Measurements from ENCODE around the gene PCDH15. TPM values are rescaled to one million over a fixed set of nuclear protein-coding genes. Genes with fewer than 3 reads are reported as not detected.

Gene PCDH15
- total and polyA plus RNA-seq, 2 of the 4 experiments (the other 2 are of a cell fraction): not detected

GRCh38 chr10:53786236-53786900 is 1014.7 kb downstream of the PCDH15 start:
- Histone ChIP-seq H3K4me2 (ENCODE audit: low read depth, low read length) (no peak overlapping the region), H3K23ac (ENCODE audit: low read depth, low read length) (no peak overlapping the region), H2BK15ac (ENCODE audit: low read depth, low read length) (no peak overlapping the region), H3K56ac (ENCODE audit: extremely low read depth, insufficient read depth, low read length) (no peak overlapping the region), H3K9ac (ENCODE audit: low read depth, low read length) (no peak overlapping the region), H2AK9ac (replicated peaks; ENCODE audit: low read depth, low read length, poor library complexity) (no peak overlapping the region), H4K5ac (ENCODE audit: low read depth, low read length) (no peak overlapping the region), H3K27me3 (ENCODE audit: control insufficient read depth, insufficient read depth, low read length) (no peaks in the 10 kb centered on the region), H3K79me1 (ENCODE audit: low read depth in 1 of 2, low read length in 2 of 2) (no peaks in the 10 kb centered on the region), H3K27ac (ENCODE audit: insufficient read depth, low read length) (no peak overlapping the region), H2BK120ac (ENCODE audit: low read depth, low read length) (no peak overlapping the region), H2BK20ac (ENCODE audit: low read depth, low read length) (no peak overlapping the region), H2AK5ac (ENCODE audit: low read depth, low read length) (no peak overlapping the region), H3K4me1 (ENCODE audit: control insufficient read depth, insufficient read depth, low read length) (no peaks in the 10 kb centered on the region), H3K14ac (replicated peaks; ENCODE audit: low read depth, low read length) (no peak overlapping the region), H4K8ac (ENCODE audit: low read depth in 2 of 2, low read length in 2 of 2) (no peak overlapping the region), H3K9me3 (ENCODE audit: control insufficient read depth, insufficient read depth, low read length) (peaks cover 2% of the 10 kb centered on the region; the same call in 1 of the 2 replicates), H2BK5ac (ENCODE audit: low read depth, low read length, poor library complexity, severe bottlenecking) (no peak overlapping the region), H3K9me1 (ENCODE audit: insufficient read depth, low read length) (no peaks in the 10 kb centered on the region), H3K18ac (ENCODE audit: low read depth, low read length) (no peak overlapping the region), H4K20me1 (ENCODE audit: insufficient read depth, low read length) (no peaks in the 10 kb centered on the region), H4K91ac (ENCODE audit: insufficient read depth, low read depth, low read length) (no peak overlapping the region), H2AFZ (replicated peaks; ENCODE audit: low read length, poor library complexity) (no peak overlapping the region), H3K4ac (ENCODE audit: low read depth, low read length) (no peak overlapping the region), H3K36me3 (ENCODE audit: control insufficient read depth, insufficient read depth, low read length) (no peaks in the 10 kb centered on the region), H3K4me3 (ENCODE audit: insufficient read depth, low read depth, low read length) (no peak overlapping the region)
- DNase-seq (no peak), ATAC-seq (ENCODE audit: low read depth) (no peak)
- intact Hi-C loops (cut with micrococcal nuclease) (no loop called here), in situ Hi-C loops (cut with MboI; ENCODE audit: low sequenced_read_pairs) (no loop called here), dilution Hi-C loops (cut with HindIII; ENCODE audit: low sequenced_read_pairs, unreplicated experiment) (no loop called here)
- ChIA-PET POLR2A (ENCODE audit: unreplicated experiment) (no interaction called here), CTCF (no interaction called here)
- WGBS, 2 experiments (ENCODE audit: extremely low coverage in 2 of 2, insufficient read length in 1 of 2): no CpG with 5 or more reads among the region's 8 CpGs
- TF ChIP-seq MAZ (IDR thresholded peaks at IDR 0.05; ENCODE audit: borderline replicate concordance, low read depth, low read length) (no peak), ELK1 (IDR thresholded peaks at IDR 0.05; ENCODE audit: borderline replicate concordance, low read depth, low read length) (no peak), NFE2L2 (IDR thresholded peaks at IDR 0.05; ENCODE audit: low read depth, low read length) (no peak), MXI1 (IDR thresholded peaks at IDR 0.05; ENCODE audit: borderline replicate concordance, low read depth, low read length) (no peak), SMC3 (IDR thresholded peaks at IDR 0.05; ENCODE audit: low read depth, low read length) (no peak), USF2 (IDR thresholded peaks at IDR 0.05; ENCODE audit: low read depth, low read length) (no peak), RAD21 (IDR thresholded peaks at IDR 0.05; ENCODE audit: low read length) (no peak), BHLHE40 (IDR thresholded peaks at IDR 0.05; ENCODE audit: low read depth, low read length) (no peak), FOS (IDR thresholded peaks at IDR 0.05; ENCODE audit: low read depth, low read length) (no peak)
- BruUV-seq (replicated peaks): no TSS peak

Data from IMR-90 (cell line).